HepG2 (cell line): ENCODE measurements around the gene CD79A. TPM values are rescaled to one million over a fixed set of nuclear protein-coding genes. Genes with fewer than 3 reads are reported as not detected.

ENCODE experiments used
- ASH2L ChIP-seq: fragments of 300-600, 200-600 bp; sonication (generic); IDR thresholded peaks from 2 replicates; pipeline ENCODE4 v1.7.0; 2017; ENCODE audit warnings: low read depth, mild to moderate bottlenecking, moderate library complexity, mixed read lengths, low read length; ENCODE audit not compliant: insufficient read length
- FOSL1 ChIP-seq: sonication (generic); formaldehyde crosslinking; IDR thresholded peaks from 2 replicates; pipeline ENCODE4 v1.9.0; 2021; ENCODE audit warnings: missing genetic modification reagents, borderline replicate concordance
- NFE2L2 ChIP-seq: fragments of 150-350 bp; IDR thresholded peaks from 2 replicates; pipeline ENCODE4 v1.6.1; 2014; ENCODE audit warnings: low read length
- NFKBIZ ChIP-seq: IDR thresholded peaks from 2 replicates; pipeline ENCODE4 v1.6.1; 2018; ENCODE audit warnings: missing genetic modification reagents, missing compliant biosample characterization
- RBFOX2 ChIP-seq: fragments of 200-400 bp; formaldehyde crosslinking; IDR thresholded peaks from 2 replicates; pipeline ENCODE4 v1.6.1; 2017; ENCODE audit warnings: low read depth, mild to moderate bottlenecking, low read length
- RBM39 ChIP-seq: fragments of 200-400 bp; formaldehyde crosslinking; IDR thresholded peaks from one replicate; pipeline ENCODE4 v1.6.1; 2018; ENCODE audit warnings: antibody characterized with exemption, mild to moderate bottlenecking, low read depth, low read length; ENCODE audit not compliant: poor library complexity, severe bottlenecking
- SALL1 ChIP-seq: sonication (generic); formaldehyde crosslinking; IDR thresholded peaks from 2 replicates; pipeline ENCODE4 v1.8.0; 2022; ENCODE audit warnings: mild to moderate bottlenecking, missing genetic modification reagents
- ZFYVE20 ChIP-seq: sonication (generic); formaldehyde crosslinking; IDR thresholded peaks from 2 replicates; pipeline ENCODE4 v1.8.0; 2023; ENCODE audit warnings: low read depth, mild to moderate bottlenecking, moderate library complexity, missing genetic modification reagents, borderline replicate concordance
- ZKSCAN5 ChIP-seq: sonication (generic); formaldehyde crosslinking; IDR thresholded peaks from 2 replicates; pipeline ENCODE4 v1.5.1; 2020; ENCODE audit warnings: mild to moderate bottlenecking, missing genetic modification reagents
- ZNF33B ChIP-seq: sonication (generic); formaldehyde crosslinking; IDR thresholded peaks from 2 replicates; pipeline ENCODE4 v1.5.1; 2020; ENCODE audit warnings: mild to moderate bottlenecking, missing genetic modification reagents
- ZNF44 ChIP-seq: sonication (generic); formaldehyde crosslinking; IDR thresholded peaks from 2 replicates; pipeline ENCODE4 v1.5.1; 2020; ENCODE audit warnings: mild to moderate bottlenecking, missing genetic modification reagents
- ZNF614 ChIP-seq: IDR thresholded peaks from 2 replicates; pipeline ENCODE4 v1.6.1; 2018; ENCODE audit warnings: missing biosample characterization, missing genetic modification reagents, inconsistent platforms, borderline replicate concordance
- ZNF644 ChIP-seq: IDR thresholded peaks from 2 replicates; pipeline ENCODE4 v1.6.1; 2016; ENCODE audit warnings: low read depth
- polyA plus RNA-seq, 8 experiments: library from polyadenylated mRNA; depleted of rRNA in 3 of 8; stranded (reverse) in 7 of 8; unstranded in 1 of 8; fragments of >200 nt; fragmentation: Illumina TruSeq in 4 of 8; extraction: Trizol in 4 of 8; gene quantifications; 2 replicates each; pipeline versions ENCODE4 v1.2.1 to v1.2.3, GENCODE V29; 2011 to 2016; ENCODE audit warnings: low read depth in 4 of 8, missing spikeins in 1 of 8, mixed read lengths in 1 of 8; ENCODE audit not compliant: insufficient read depth in 1 of 8
- total RNA-seq, 5 experiments: library from RNA; depleted of rRNA; stranded (reverse); fragments of >200 nt; fragmentation: Illumina TruSeq; extraction: Trizol; gene quantifications; 2 replicates each; pipeline ENCODE4 v1.2.3, GENCODE V29; 2016; ENCODE audit warnings: low read depth in 1 of 5
- TF ChIP-seq, protein P1 (sequence below): sonication (generic); formaldehyde crosslinking; IDR thresholded peaks from 2 replicates; pipeline ENCODE4 v1.4.0; 2020; ENCODE audit warnings: missing genetic modification reagents
- TF ChIP-seq, protein P2 (sequence below): sonication (generic); formaldehyde crosslinking; conservative IDR thresholded peaks from 2 replicates; pipeline ENCODE4 v1.8.0; 2022; ENCODE audit warnings: mild to moderate bottlenecking, moderate library complexity, missing genetic modification reagents
- TF ChIP-seq, protein P3 (sequence below): sonication (generic); formaldehyde crosslinking; IDR thresholded peaks from 2 replicates; pipeline ENCODE4 v1.5.0; 2020; ENCODE audit warnings: mild to moderate bottlenecking, missing genetic modification reagents
- TF ChIP-seq, protein P4 (sequence below): sonication (generic); formaldehyde crosslinking; conservative IDR thresholded peaks from 2 replicates; pipeline ENCODE4 v1.4.0; 2020; ENCODE audit warnings: missing genetic modification reagents

Gene CD79A
- total and polyA plus RNA-seq, 2 of the 13 experiments (the other 11 are each of a cell fraction or from before 2014, with no cell fraction given) = 0.24 to 0.33 TPM

DNA sequence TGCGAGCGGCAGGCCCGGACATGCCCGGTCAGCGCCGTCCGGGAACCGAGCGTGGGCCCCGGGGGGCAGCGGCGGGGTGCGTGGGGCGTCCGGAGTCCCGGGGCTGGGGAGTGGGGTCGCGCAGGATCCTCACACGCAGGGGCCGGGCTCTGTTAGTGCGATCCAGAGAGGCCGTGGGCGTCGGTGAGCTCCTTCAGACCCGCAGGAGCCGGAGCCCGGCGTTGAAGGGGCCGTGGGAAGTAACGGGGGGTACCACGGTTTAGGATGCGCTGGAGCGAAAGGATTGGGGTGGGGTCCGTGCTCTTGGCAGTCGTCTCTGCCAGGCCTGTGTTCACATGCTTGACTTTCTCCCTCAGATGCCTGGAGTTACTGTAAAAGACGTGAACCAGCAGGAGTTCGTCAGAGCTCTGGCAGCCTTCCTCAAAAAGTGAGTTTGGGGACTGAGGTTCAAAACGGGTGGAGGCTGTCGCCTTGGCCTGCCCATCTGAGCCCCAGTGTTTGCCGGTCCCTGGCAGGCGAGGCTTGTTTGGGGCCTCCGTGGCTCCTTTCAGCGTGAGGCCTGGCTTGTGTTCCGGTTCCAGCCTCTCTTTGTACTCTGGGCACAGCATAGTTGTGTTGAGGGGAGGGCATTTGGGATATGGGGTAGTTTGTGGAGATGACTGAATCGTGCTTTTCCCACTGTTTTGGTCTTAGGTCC lies 16.5 kb upstream of the CD79A start (continued):
- TF ChIP-seq, protein P1, sequence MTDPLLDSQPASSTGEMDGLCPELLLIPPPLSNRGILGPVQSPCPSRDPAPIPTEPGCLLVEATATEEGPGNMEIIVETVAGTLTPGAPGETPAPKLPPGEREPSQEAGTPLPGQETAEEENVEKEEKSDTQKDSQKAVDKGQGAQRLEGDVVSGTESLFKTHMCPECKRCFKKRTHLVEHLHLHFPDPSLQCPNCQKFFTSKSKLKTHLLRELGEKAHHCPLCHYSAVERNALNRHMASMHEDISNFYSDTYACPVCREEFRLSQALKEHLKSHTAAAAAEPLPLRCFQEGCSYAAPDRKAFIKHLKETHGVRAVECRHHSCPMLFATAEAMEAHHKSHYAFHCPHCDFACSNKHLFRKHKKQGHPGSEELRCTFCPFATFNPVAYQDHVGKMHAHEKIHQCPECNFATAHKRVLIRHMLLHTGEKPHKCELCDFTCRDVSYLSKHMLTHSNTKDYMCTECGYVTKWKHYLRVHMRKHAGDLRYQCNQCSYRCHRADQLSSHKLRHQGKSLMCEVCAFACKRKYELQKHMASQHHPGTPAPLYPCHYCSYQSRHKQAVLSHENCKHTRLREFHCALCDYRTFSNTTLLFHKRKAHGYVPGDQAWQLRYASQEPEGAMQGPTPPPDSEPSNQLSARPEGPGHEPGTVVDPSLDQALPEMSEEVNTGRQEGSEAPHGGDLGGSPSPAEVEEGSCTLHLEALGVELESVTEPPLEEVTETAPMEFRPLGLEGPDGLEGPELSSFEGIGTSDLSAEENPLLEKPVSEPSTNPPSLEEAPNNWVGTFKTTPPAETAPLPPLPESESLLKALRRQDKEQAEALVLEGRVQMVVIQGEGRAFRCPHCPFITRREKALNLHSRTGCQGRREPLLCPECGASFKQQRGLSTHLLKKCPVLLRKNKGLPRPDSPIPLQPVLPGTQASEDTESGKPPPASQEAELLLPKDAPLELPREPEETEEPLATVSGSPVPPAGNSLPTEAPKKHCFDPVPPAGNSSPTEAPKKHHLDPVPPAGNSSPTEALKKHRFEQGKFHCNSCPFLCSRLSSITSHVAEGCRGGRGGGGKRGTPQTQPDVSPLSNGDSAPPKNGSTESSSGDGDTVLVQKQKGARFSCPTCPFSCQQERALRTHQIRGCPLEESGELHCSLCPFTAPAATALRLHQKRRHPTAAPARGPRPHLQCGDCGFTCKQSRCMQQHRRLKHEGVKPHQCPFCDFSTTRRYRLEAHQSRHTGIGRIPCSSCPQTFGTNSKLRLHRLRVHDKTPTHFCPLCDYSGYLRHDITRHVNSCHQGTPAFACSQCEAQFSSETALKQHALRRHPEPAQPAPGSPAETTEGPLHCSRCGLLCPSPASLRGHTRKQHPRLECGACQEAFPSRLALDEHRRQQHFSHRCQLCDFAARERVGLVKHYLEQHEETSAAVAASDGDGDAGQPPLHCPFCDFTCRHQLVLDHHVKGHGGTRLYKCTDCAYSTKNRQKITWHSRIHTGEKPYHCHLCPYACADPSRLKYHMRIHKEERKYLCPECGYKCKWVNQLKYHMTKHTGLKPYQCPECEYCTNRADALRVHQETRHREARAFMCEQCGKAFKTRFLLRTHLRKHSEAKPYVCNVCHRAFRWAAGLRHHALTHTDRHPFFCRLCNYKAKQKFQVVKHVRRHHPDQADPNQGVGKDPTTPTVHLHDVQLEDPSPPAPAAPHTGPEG (CRISPR knock-in tag) = 0 out of 2 replicates have a peak, but pooled peaks have one; percentile 29
- TF ChIP-seq ZNF644 (CRISPR knock-in tag) (no peak), ZNF33B (CRISPR knock-in tag) (peak; percentile 51; the same call in 1 of the 2 replicates), RBM39 (no peak), RBFOX2 (peak; percentile 64), ZNF614 (CRISPR knock-in tag) (no peak), ASH2L (peak; percentile 32), ZNF44 (CRISPR knock-in tag) (0 out of 2 replicates have a peak, but pooled peaks have one; percentile 37), ZKSCAN5 (no peak), FOSL1 (CRISPR knock-in tag) (no peak), ZFYVE20 (no peak), NFE2L2 (no peak), SALL1 (CRISPR knock-in tag) (peak; percentile 52), NFKBIZ (no peak)
- TF ChIP-seq, protein P2, sequence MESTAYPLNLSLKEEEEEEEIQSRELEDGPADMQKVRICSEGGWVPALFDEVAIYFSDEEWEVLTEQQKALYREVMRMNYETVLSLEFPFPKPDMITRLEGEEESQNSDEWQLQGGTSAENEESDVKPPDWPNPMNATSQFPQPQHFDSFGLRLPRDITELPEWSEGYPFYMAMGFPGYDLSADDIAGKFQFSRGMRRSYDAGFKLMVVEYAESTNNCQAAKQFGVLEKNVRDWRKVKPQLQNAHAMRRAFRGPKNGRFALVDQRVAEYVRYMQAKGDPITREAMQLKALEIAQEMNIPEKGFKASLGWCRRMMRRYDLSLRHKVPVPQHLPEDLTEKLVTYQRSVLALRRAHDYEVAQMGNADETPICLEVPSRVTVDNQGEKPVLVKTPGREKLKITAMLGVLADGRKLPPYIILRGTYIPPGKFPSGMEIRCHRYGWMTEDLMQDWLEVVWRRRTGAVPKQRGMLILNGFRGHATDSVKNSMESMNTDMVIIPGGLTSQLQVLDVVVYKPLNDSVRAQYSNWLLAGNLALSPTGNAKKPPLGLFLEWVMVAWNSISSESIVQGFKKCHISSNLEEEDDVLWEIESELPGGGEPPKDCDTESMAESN (CRISPR knock-in tag) = peak; percentile 7; the same call in 1 of the 2 replicates
- TF ChIP-seq, protein P3, sequence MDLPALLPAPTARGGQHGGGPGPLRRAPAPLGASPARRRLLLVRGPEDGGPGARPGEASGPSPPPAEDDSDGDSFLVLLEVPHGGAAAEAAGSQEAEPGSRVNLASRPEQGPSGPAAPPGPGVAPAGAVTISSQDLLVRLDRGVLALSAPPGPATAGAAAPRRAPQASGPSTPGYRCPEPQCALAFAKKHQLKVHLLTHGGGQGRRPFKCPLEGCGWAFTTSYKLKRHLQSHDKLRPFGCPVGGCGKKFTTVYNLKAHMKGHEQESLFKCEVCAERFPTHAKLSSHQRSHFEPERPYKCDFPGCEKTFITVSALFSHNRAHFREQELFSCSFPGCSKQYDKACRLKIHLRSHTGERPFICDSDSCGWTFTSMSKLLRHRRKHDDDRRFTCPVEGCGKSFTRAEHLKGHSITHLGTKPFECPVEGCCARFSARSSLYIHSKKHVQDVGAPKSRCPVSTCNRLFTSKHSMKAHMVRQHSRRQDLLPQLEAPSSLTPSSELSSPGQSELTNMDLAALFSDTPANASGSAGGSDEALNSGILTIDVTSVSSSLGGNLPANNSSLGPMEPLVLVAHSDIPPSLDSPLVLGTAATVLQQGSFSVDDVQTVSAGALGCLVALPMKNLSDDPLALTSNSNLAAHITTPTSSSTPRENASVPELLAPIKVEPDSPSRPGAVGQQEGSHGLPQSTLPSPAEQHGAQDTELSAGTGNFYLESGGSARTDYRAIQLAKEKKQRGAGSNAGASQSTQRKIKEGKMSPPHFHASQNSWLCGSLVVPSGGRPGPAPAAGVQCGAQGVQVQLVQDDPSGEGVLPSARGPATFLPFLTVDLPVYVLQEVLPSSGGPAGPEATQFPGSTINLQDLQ (CRISPR knock-in tag) = no peak
- TF ChIP-seq, protein P4, sequence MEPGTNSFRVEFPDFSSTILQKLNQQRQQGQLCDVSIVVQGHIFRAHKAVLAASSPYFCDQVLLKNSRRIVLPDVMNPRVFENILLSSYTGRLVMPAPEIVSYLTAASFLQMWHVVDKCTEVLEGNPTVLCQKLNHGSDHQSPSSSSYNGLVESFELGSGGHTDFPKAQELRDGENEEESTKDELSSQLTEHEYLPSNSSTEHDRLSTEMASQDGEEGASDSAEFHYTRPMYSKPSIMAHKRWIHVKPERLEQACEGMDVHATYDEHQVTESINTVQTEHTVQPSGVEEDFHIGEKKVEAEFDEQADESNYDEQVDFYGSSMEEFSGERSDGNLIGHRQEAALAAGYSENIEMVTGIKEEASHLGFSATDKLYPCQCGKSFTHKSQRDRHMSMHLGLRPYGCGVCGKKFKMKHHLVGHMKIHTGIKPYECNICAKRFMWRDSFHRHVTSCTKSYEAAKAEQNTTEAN (CRISPR knock-in tag) = no peak
